Pancreas (tissue), 10 donors: Measurements from ENCODE around the gene TULP4. TPM values are rescaled to one million over a fixed set of nuclear protein-coding genes. Genes with fewer than 3 reads are reported as not detected.
"Not testable (repeated sequence)": the region's sequence is repeated elsewhere in the genome, so short reads cannot be mapped to it uniquely, and the experiment has no call there.

Source experiments
- ATAC-seq, 4 donors: fragments of 200-7000 bp; cut with Tn5 transposase; one replicate each; pipeline versions ENCODE4 v1.8.0 to v1.9.1; 2020; ENCODE audit warnings: mild to moderate bottlenecking in 4 of 4, moderate library complexity in 4 of 4
- DNase-seq, 6 donors: peaks; one replicate each; pipeline ENCODE4 v3.0.0-alpha.2; 2020
- FAIRE-seq: peaks from 2 replicates; lab custom pipeline; 2012; peaks lifted over from hg19 to GRCh38; lab: Jason Lieb, UNC
- H3K27ac ChIP-seq, 4 donors: fragments of 200-600 bp; sonication (generic); 1 replicate in 3 of 4; 2 replicates in 1 of 4; pipeline versions ENCODE4 v1.5.0 to v1.8.0; 2020
- H3K27me3 ChIP-seq, 4 donors: fragments of 200-600 bp; one replicate each; pipeline ENCODE4 v1.8.0; 2021
- H3K36me3 ChIP-seq, 3 donors: fragments of 200-600 bp; sonication (generic) in 1 of 3; one replicate each; pipeline versions ENCODE4 v1.5.0 to v1.8.0; 2020 to 2021
- H3K4me1 ChIP-seq, 3 donors: fragments of 200-600 bp; one replicate each; pipeline ENCODE4 v1.8.0; 2021
- H3K4me3 ChIP-seq, 4 donors: fragments of 200-600 bp; sonication (generic) in 2 of 4; one replicate each; pipeline versions ENCODE4 v1.5.0 to v1.8.0; 2020 to 2021
- H3K9me3 ChIP-seq, 4 donors: fragments of 200-600 bp; one replicate each; pipeline ENCODE4 v1.8.0; 2021
- CTCF ChIP-seq, 4 donors: fragments of 200-600 bp; sonication (generic) in 3 of 4; IDR thresholded peaks; one replicate each; pipeline versions ENCODE4 v1.5.0 to v1.8.0; 2021; ENCODE audit warnings: antibody characterized with exemption in 4 of 4
- WGBS, 2 donors: extraction: QIAGEN DNeasy Blood & Tissue Kit; methylation state at CpG; one replicate each; pipeline ENCODE4 v1.1.7; 2013; 5-methylcytosine and 5-hydroxymethylcytosine counted together
- intact Hi-C, 3 donors: fragments of 100-400 bp; cut with DNase I; formaldehyde crosslinking; loops; one replicate each; pipeline versions ENCODE4 v1.11.1 to v1.14.2; 2022
- polyA plus RNA-seq, 2 donors: library from polyadenylated mRNA; stranded (reverse); fragments of 200-250 nt; gene quantifications; one replicate each; pipeline ENCODE4 v1.2.3, GENCODE V29; 2013
- total RNA-seq, 6 donors: library from RNA; stranded (reverse); fragmentation: NEBNext Ultra II Directional in 4 of 6; extraction: Animal tissue kit (Norgen Biotek cat#: 25700) in 4 of 6; gene quantifications; one replicate each; pipeline versions ENCODE4 v1.2.1 to v1.2.4, GENCODE V29; 2021 to 2023
- donor health status: healthy with polysubstance abuse.
- donor health status: DM: no; HTN: no; CAD: no; lungs with moderate emphysema.
- donor health status: DM: no; HTN: no; CAD: no.
- donor health status: control.
- donor health status: control.
- donor health status: Bipolar disorder and iron deficiency.
- donor health status: DM: yes; HTN: yes; CAD: no.
- donor health status: DM: no; HTN: no; CAD: no.
- donor health status: DM: no; HTN: no; CAD: no.
- donor health status: DM: yes; HTN: yes; CAD: no.

The TULP4 gene
- total and polyA plus RNA-seq, 8 donors, result 3.1 to 88.8 (median 48.0) TPM

GRCh38 chr6:158293122-158293521 is 19.1 kb upstream of the TULP4 start:
- intact Hi-C loops, result no loop called here
- Histone ChIP-seq H3K27me3 (no peaks in the 10 kb centered on the region), H3K4me1 (no peaks in the 10 kb centered on the region), H3K36me3 (no peaks in the 10 kb centered on the region), H3K27ac (no peak overlapping the region), H3K4me3 (no peak overlapping the region), H3K9me3 (no peaks in the 10 kb centered on the region)
- TF ChIP-seq CTCF (IDR thresholded peaks at IDR 0.05), result no peak
- DNase-seq, result no peak
- ATAC-seq, result no peak
- FAIRE-seq, result no peak
- WGBS, 2 donors, result 91 to 94% methylated on average over 1 of the region's 1 CpG

- DNase-seq, intact Hi-C loops, FAIRE-seq: not testable (repeated sequence)
Measured at GRCh38 chr6:158295976-158296853, 16.1 kb upstream of the TULP4 start.

GRCh38 chr6:158296854-158297324 is 15.4 kb upstream of the TULP4 start:
- H3K27ac ChIP-seq, ATAC-seq, H3K36me3 ChIP-seq, H3K27me3 ChIP-seq, H3K4me3 ChIP-seq, intact Hi-C loops, FAIRE-seq, H3K9me3 ChIP-seq, H3K4me1 ChIP-seq, DNase-seq: not testable (repeated sequence)
- WGBS, 2 donors, result 97 to 98% methylated on average over 7 of the region's 7 CpGs

More at GRCh38 chr6:158295976-158296853, 16.1 kb upstream of the TULP4 start:
- not testable (repeated sequence) for H3K36me3 ChIP-seq, H3K27ac ChIP-seq, H3K27me3 ChIP-seq, H3K9me3 ChIP-seq, H3K4me1 ChIP-seq, ATAC-seq, H3K4me3 ChIP-seq
- WGBS, 2 donors, result 95 to 96% methylated on average over 11 of the region's 11 CpGs

- intact Hi-C loops, H3K9me3 ChIP-seq, H3K27ac ChIP-seq, H3K27me3 ChIP-seq, H3K4me1 ChIP-seq, H3K4me3 ChIP-seq, DNase-seq, ATAC-seq, FAIRE-seq, H3K36me3 ChIP-seq: not testable (repeated sequence)
- 93 to 96% methylated on average over 10 of the region's 10 CpGs for WGBS, 2 donors
Measured at GRCh38 chr6:158297657-158298056, 14.6 kb upstream of the TULP4 start.

GRCh38 chr6:158300306-158301143 is 11.7 kb upstream of the TULP4 start:
- 37 to 45% methylated on average over 10 of the region's 10 CpGs for WGBS, 2 donors
- H3K4me1 ChIP-seq, H3K4me3 ChIP-seq, FAIRE-seq, H3K36me3 ChIP-seq, H3K27me3 ChIP-seq, intact Hi-C loops, H3K9me3 ChIP-seq: not testable (repeated sequence)
- peak overlapping the region in 1 of 4 donors; percentile 44 for H3K27ac ChIP-seq
- peak in 3 of 6 donors; percentile 54 to 77 (median 55) for DNase-seq
- ATAC-seq, result peak in 3 of 4 donors; percentile 57 to 76 (median 71)

GRCh38 chr6:158301561-158301960 is 10.7 kb upstream of the TULP4 start:
- DNase-seq, H3K36me3 ChIP-seq, H3K27ac ChIP-seq, H3K4me1 ChIP-seq, intact Hi-C loops, ATAC-seq, H3K9me3 ChIP-seq, H3K4me3 ChIP-seq, FAIRE-seq, H3K27me3 ChIP-seq: not testable (repeated sequence)
- WGBS, 2 donors, result 95 to 100% methylated on average over 4 of the region's 4 CpGs

- H3K4me1 ChIP-seq, H3K9me3 ChIP-seq, intact Hi-C loops, FAIRE-seq, H3K36me3 ChIP-seq, ATAC-seq, DNase-seq, H3K4me3 ChIP-seq, H3K27me3 ChIP-seq, H3K27ac ChIP-seq: not testable (repeated sequence)
- WGBS, 2 donors, result 79 to 90% methylated on average over 7 of the region's 7 CpGs
Measured at GRCh38 chr6:158302195-158302796, 10.0 kb upstream of the TULP4 start.
